Mesodermal cell (in vitro differentiated cells): ENCODE measurements around the gene ACTR2.
"Not testable (repeated sequence)": the region's sequence is repeated elsewhere in the genome, so short reads cannot be mapped to it uniquely, and the experiment has no call there.

Experiments
- H3K27ac ChIP-seq: 2 replicates; pipeline ENCODE4 v1.7.0; 2013; ENCODE audit warnings: mild to moderate bottlenecking, low read depth, low read length, moderate library complexity; ENCODE audit not compliant: severe bottlenecking
- H3K36me3 ChIP-seq: 2 replicates; pipeline ENCODE4 v1.7.1; 2013; ENCODE audit warnings: mild to moderate bottlenecking, low read length, moderate library complexity; ENCODE audit not compliant: control insufficient read depth, insufficient read depth
- H3K4me1 ChIP-seq: one replicate; pipeline ENCODE4 v1.7.1; 2013; ENCODE audit warnings: mild to moderate bottlenecking, low read length; ENCODE audit not compliant: insufficient read depth, control insufficient read depth, poor library complexity, severe bottlenecking
- H3K4me3 ChIP-seq: 2 replicates; pipeline ENCODE4 v1.7.0; 2013; ENCODE audit warnings: low read length, control low read depth, mild to moderate bottlenecking; ENCODE audit not compliant: insufficient read depth, poor library complexity, severe bottlenecking; ENCODE audit errors: extremely low read depth
- H3K9me3 ChIP-seq: 2 replicates; pipeline ENCODE4 v1.7.1; 2013; ENCODE audit warnings: mild to moderate bottlenecking, low read length, moderate library complexity; ENCODE audit not compliant: control insufficient read depth
- WGBS, 2 experiments: methylation state at CpG; one replicate each; pipeline ENCODE4 v1.1.5; 2013; ENCODE audit warnings: missing lambda C conversion rate in 2 of 2; ENCODE audit not compliant: insufficient coverage in 2 of 2; 5-methylcytosine and 5-hydroxymethylcytosine counted together

ACTR2 gene

DNA sequence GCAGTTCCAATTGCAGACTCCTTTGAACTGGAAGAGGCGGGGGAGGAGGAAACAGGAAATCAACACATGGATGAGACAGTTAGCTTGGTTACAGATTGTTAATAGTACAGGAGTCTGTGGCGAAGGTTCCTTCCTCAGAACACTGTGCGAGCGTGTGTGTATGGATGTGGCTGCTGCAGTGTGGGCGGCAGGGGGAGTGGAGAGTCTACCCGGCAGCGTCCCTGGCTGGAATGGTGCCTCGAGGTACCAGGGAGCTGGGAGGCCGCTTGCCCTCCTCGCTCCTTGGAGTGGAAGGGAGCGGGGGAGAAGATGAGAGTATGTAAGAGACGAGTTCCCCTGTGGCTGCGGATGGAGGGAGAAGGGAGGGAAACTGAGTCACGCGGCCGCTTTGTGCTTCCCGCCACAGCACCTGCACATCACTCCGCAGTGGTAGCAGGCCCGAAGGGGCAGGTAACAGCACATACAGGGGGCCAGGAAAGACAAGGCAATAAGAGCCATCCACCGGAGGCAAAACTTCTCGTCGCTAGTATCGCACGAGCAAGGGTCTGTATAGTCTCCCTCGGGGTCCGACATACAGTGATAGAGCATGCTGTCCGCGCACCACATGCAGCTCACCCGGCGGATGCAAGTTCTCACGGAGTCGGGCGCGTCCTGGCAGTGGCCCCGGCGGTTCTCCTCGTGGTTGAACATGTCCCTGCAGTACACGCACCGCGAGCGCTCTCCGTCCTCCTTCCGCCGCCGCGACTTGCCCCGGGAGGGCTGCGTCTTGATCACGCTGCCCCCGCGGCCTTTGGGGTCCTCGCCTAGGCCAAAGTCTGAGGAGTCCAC is 85.7 kb downstream of the ACTR2 start:
- Histone ChIP-seq H3K4me1 (peaks cover 22% of the 10 kb centered on the region), H3K9me3 (no peaks in the 10 kb centered on the region), H3K36me3 (peaks cover 93% of the 10 kb centered on the region), H3K27ac (no peak overlapping the region), H3K4me3 (no peak overlapping the region)
- 96 to 97% methylated on average over 49 to 52 of the region's 52 CpGs for WGBS, 2 experiments

DNA sequence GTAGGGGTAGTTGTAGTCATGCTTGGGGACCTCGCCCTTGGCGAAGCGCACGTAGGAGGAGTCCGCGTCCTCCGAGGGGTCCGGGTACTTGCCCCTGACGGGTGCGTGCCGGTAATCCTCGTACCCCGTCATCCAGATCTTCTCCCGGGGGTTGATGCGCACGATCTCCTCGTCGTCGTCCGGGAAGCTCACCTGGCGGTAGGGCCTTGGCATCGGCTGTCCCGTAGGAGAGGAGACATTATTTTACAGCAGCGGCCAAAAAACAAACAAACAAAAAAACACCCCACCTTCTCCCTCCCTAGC is 86.3 kb downstream of the ACTR2 start:
- H3K36me3 ChIP-seq, result peaks cover 88% of the 10 kb centered on the region
- no peak overlapping the region for H3K27ac ChIP-seq
- H3K9me3 ChIP-seq, result no peaks in the 10 kb centered on the region
- peaks cover 22% of the 10 kb centered on the region for H3K4me1 ChIP-seq
- 98 to 99% methylated on average over 20 to 24 of the region's 24 CpGs for whole genome bisulfite sequencing, 2 experiments
- H3K4me3 ChIP-seq, result no peak overlapping the region

DNA sequence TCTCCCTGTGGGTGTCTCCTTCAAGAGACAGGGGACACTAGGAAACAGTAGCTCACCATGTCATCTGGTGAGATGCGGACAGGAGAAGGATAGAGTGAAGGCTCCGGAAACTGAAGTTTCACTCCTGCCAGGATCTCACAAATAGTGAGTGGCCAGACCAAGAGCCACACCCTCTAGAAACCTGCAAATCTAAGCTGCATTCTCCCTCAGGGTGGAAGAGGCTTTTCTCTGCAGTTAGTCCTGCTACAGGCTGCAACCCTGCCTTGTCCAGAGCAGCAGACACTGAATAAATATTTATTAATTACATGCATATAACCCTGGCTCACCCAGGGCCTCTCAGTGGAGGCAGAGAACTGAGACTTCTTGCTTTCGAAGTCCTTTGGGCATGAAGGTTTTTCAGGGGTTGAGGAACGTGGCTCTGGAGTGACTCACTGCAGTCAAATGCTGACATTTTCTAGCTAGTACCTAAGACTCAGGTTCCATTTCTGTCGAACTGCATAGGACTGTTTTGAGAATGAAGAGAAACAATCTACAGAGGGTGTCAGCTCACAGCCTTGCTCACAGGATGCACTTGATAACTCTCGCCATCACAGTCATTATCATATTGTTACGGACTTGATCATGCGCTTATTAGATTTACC is 87.3 kb downstream of the ACTR2 start:
- WGBS, 2 experiments, result 94 to 96% methylated on average over 5 to 7 of the region's 8 CpGs
- no peaks in the 10 kb centered on the region for H3K9me3 ChIP-seq
- H3K27ac ChIP-seq, result no peak overlapping the region
- peaks cover 24% of the 10 kb centered on the region for H3K4me1 ChIP-seq
- peaks cover 89% of the 10 kb centered on the region for H3K36me3 ChIP-seq
- H3K4me3 ChIP-seq, result no peak overlapping the region

DNA sequence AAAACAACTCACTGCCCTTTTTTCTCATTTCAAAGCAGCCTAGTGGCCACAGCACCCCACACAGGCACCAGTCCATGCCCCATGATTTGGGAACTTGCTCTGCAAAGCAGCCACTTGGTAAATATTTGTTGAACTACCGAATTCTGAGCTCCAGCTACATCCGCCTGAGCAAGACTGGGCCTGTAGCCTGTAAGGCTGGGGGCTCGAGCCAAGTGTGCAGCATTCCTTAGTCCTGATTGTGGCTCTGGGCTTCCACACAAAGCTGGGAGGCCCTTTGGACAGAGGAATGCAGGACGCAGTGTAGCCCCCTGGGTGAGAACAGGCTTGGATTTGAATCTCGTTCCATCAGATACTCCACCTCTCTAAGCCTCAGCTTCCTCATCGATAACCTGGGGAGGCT is 88.4 kb downstream of the ACTR2 start:
- Histone ChIP-seq H3K9me3 (no peaks in the 10 kb centered on the region), H3K4me3 (no peak overlapping the region), H3K36me3 (peaks cover 81% of the 10 kb centered on the region), H3K27ac (peak overlapping the region; percentile 45), H3K4me1 (peaks cover 35% of the 10 kb centered on the region)
- WGBS, 2 experiments, result 89 to 92% methylated on average over 3 to 4 of the region's 6 CpGs

DNA sequence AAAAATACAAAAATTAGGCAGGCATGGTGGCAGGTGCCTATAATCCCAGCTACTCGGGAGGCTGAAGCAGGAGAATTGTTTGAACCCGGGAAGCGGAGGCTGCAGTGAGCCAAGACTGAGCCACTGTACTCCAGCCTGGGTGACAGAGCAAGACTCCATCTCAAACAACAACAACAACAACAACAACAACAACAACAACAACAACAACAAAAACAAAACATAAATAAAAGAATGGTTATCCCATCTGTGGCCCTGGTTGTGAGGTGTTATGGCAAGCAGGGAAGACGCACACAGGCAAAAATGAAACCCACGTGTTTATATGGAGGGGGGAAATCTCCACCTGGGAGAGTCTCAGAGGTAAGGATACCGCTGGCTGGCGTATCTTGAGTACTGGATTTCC is 89.7 kb downstream of the ACTR2 start:
- peaks cover 74% of the 10 kb centered on the region for H3K36me3 ChIP-seq

DNA sequence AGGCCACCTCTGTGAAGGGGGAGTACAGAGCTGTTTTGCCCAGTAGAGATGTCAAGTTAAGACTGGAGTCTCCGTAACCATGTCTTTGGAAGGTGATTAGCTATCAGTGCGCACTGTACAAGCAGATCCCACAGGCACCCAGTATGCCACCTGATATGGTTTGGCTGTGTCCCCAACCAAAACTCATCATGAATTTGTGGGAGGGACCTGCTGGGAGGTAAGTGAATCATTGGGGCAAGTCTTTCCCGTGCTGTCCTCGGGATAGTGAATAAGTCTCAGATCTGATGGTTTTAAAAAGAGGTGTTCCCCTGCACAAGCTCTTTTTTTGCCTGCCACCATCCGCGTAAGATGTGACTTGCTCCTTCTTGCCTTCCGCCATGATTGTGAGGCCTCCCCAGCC is 90.2 kb downstream of the ACTR2 start:
- H3K4me3 ChIP-seq, result no peak overlapping the region
- no peaks in the 10 kb centered on the region for H3K9me3 ChIP-seq
- peaks cover 69% of the 10 kb centered on the region for H3K36me3 ChIP-seq
- no peak overlapping the region for H3K27ac ChIP-seq
- H3K4me1 ChIP-seq, result peaks cover 40% of the 10 kb centered on the region
- 96 to 98% methylated on average over 7 of the region's 7 CpGs for WGBS, 2 experiments

More for the DNA sequence above, 89.7 kb downstream of the ACTR2 start:
- not testable (repeated sequence) for H3K4me3 ChIP-seq, H3K27ac ChIP-seq, H3K9me3 ChIP-seq
- H3K4me1 ChIP-seq, result peaks cover 40% of the 10 kb centered on the region
- 88 to 96% methylated on average over 5 to 7 of the region's 7 CpGs for WGBS, 2 experiments

DNA sequence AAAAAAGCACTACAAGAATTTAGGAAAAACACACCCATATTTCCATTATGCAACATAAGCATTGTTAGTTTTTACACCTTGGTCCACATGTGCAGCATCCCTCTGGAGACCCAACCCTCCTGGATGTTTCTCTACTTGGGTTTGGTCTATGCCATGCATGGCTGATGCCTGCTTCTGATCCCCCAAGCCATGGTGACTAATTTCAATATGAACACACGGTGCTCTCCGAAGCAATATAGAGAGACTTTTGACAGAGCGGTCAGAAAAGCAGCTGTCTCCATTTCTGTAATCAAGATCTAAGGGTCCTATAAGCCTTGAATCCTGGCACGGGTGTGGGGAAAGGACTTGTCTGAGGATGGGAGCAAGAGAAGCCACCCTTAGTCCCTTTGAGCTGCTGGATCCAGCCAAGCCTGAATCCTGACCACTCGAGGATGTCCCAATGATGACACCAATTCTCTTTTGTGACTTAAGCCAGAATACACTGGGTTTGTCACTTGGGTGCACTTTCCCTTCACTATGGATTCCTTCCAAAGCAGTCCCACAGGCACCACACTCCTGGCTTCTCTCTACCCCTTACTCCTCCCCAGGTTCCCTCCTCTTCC is 91.5 kb downstream of the ACTR2 start:
- 100% methylated on average over 5 of the region's 5 CpGs for WGBS, 2 experiments
- no peak overlapping the region for H3K4me3 ChIP-seq
- H3K9me3 ChIP-seq, result no peaks in the 10 kb centered on the region
- H3K4me1 ChIP-seq, result peaks cover 32% of the 10 kb centered on the region
- H3K36me3 ChIP-seq, result peaks cover 66% of the 10 kb centered on the region
- peak overlapping the region; percentile 75 for H3K27ac ChIP-seq

DNA sequence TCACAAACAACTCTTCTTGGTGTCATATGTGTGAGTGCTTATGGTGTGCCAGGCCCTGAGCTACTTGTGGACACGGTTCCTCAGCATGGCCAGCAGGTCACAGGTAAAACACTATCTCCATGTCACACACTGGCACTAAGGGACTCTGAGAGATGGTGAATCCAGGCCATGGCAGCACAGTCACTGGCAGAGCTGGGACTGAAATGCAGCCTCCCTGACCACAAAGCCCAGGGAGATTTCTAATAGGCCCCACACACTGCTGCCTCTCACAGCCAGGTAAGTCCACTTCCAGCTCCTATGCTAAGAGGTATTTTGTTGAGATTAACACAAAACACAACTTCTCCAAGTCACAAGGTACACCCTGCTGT is 92.0 kb downstream of the ACTR2 start:
- H3K27ac ChIP-seq, result peak overlapping the region; percentile 75
- no peaks in the 10 kb centered on the region for H3K9me3 ChIP-seq
- H3K4me1 ChIP-seq, result peaks cover 32% of the 10 kb centered on the region
- no peak overlapping the region for H3K4me3 ChIP-seq
- peaks cover 66% of the 10 kb centered on the region for H3K36me3 ChIP-seq
- WGBS, 2 experiments, result no CpG with 5 or more reads among the region's 1 CpG

DNA sequence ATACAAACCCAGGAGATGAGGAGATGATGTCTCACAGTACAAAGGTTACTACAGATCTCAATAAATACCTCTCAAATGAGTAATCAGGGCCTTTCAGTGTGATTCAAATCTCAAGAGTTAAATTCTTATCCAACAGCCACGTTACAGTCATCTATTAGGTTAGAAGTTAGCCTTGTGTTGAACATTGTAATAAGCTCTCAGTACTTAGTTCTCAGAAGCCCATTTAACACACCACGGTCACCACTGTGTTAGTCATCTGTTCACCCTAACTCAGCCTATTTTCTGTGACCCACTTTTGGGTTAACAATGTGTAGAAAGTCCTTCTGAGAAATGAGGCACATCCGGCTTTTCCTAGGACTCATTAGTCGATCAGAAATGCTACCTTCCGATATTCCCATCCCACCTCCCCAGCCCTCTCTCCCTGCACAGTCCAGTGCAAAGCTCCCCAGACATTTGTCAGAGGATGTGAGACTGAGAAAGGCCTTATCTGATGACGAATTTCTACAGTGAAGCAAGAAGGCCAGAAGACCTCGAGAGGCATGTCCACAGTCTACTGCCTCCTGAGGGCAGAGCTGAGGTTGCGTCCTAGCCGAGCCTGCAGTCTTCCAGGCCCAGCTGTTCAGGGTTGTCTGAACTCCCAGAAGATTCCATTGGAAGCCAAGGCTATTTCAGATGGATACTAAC is 92.6 kb downstream of the ACTR2 start:
- WGBS, 2 experiments, result 76 to 90% methylated on average over 4 of the region's 9 CpGs
- Histone ChIP-seq H3K4me1 (peaks cover 28% of the 10 kb centered on the region), H3K27ac (peak overlapping the region; percentile 75), H3K9me3 (no peaks in the 10 kb centered on the region), H3K4me3 (no peak overlapping the region), H3K36me3 (peaks cover 65% of the 10 kb centered on the region)
